IPS-18c (cell line): Measurements from ENCODE around the gene KDM8.
A peak's percentile ranks its signal among the peaks of the same experiment; 100 is the strongest.

Experiments used
- H3K4me3 ChIP-seq: 2 replicates; pipeline ENCODE4 v1.7.0; 2013; ENCODE audit warnings: low read depth, mild to moderate bottlenecking, low read length, moderate library complexity; ENCODE audit not compliant: insufficient read depth
- H3K9me3 ChIP-seq: one replicate; pipeline ENCODE4 v1.6.1; 2013; ENCODE audit warnings: mild to moderate bottlenecking, low read length, moderate library complexity; ENCODE audit not compliant: control insufficient read depth, insufficient read depth

KDM8 gene

DNA sequence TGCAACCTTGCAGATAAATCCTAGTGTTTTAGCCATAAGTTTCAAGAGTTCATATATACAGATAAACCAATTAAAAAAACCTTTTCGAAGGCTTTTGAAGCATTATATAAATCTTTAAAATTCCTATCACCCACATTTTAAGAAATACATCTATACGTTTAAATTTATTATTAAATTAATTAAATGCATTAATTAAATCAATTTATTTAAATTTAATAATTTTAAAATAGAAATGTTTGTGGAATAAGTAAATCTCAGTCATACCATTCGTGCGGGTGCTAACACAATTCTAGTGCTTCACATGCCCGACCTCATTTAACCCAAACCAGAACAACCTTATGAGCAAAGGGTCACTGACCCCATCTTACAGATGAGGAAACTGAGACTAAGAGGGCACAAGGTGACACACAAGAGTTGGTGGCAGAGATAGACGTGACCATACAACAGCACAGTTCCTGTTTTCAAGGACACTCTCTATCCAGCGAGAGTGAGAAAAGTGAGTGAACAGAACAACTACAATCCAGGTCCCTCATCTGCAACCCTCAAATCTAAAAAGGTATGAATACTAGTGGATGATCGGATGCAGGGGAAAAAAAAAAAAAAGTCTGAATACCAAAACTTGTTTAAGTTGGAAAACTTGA lies 63.8 kb downstream of the KDM8 start:
- Histone ChIP-seq H3K9me3 (no peaks in the 10 kb centered on the region), H3K4me3 (no peak overlapping the region)

DNA sequence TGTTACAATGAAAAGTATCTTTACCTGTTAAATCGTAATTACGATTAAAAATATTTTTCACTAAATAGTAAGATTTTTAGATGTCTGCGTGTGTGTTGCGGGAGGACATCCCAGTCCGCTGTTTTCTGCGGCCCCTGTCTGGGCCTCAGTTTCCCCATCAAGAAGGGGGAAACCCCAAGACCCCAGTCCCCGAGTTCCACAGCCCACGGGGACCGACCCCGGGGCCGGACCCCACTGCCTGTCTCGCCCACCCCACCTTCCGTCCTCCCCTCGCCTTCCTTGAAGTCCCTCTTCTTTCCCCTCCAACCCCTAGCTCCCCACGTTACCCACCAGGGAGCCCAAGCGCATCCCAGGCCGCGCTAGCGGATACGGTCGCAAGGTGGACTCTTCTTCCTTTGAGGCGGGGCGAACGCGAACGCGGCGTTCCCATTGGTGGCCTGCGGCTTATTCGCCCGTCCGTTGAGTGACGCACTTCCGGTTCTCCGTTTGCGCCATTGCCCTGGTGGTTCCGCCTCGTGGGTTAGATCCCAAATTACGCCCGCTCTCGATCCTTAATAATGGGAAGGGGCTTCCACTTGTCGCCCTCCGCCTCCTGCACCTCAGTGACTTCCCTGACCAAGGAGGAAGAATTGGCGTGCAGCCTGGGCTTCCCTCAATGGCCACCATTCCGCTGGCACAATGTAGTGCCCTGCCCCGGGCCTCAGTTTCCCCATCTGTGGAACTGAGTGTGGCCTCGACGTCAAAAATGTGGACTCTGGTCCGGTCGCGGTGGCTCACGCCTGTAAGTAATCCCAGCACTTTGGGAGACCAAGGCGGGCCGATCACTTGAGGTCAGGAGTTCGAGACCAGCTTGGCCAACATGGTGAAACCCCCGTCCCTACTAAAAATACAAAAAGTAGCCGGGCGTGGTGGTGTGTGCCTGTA lies 65.3 kb downstream of the KDM8 start, which contains the start of gene NSMCE1:
Gene NSMCE1 (minus strand): TSS at position 397 of the 924 bp plus-strand sequence. CDS start 11,202 bp downstream, outside the sequence.
- Histone ChIP-seq H3K9me3 (no peaks in the 10 kb centered on the region), H3K4me3 (peak within 1 kb of the TSS; percentile 45)

DNA sequence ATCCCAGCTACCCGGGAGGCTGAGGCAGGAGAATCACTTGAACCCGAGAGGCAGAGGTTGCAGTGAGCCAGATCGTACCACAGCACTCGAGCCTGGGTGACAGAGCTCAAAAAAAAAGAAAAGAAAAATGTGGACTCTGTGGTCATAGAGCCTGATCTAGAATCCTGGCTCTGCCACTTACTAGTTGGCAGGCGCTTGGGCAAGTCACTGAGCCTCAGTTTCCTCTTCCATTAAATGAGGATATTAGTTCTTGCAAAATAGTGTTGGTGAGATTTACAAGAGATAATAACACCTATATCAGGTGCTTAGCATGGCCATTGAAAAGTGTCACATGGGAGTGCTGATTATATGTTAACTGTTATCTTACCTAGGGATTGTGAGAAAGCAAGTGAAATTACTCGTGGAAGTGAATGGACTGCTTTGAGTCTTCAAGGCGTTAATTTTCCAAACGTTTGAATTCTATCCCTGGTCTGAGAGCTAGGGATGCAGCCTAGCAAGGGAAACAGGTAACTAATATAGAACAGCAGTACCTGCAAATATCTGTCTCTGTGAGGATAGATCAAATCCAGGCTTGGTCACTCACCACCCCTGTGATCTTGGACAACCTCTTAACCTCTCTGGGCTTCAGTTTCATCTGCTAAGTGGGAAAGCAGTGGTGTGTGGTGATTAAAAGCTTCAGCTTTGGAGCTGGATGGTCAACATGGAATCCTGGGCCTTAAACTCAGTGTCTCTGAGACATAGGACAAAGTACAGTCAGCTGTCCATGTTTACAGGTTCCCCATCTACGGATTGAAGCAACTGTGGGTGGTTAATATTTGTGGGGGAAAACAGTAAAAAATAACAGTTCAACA lies 66.2 kb downstream of the KDM8 start:
- Histone ChIP-seq H3K4me3 (no peak overlapping the region), H3K9me3 (no peaks in the 10 kb centered on the region)

DNA sequence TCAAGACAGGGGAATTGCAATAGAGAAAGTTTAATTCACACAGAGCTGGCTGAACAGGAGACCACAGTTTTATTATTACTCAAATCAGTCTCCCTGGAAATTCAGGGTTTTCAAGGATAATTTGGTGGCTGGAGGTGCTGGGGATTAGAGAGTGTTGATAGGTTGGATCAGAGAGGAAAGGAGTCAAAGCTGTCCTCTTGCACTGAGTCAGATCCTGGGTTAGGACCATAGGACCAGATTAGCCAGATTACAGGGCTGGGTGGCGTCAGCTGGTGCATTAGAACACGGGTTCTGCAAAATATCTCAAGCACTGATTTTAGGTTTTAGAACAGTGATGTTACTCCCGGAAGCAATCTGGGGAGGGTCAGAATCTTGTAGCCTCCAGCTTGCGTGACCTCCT lies 67.0 kb downstream of the KDM8 start:
- Histone ChIP-seq H3K4me3 (no peak overlapping the region), H3K9me3 (no peaks in the 10 kb centered on the region)
